GM21717 (cell line): ENCODE measurements around the gene HLTF.
"Not testable (repeated sequence)": the region's sequence is repeated elsewhere in the genome, so short reads cannot be mapped to it uniquely, and the experiment has no call there.

Source experiments
- ATAC-seq: cut with Tn5 transposase; IDR thresholded peaks from one replicate; pipeline ENCODE4 v1.9.1; 2021; ENCODE audit warnings: mild to moderate bottlenecking, moderate library complexity; ENCODE audit not compliant: unreplicated experiment

The HLTF gene, protein sequence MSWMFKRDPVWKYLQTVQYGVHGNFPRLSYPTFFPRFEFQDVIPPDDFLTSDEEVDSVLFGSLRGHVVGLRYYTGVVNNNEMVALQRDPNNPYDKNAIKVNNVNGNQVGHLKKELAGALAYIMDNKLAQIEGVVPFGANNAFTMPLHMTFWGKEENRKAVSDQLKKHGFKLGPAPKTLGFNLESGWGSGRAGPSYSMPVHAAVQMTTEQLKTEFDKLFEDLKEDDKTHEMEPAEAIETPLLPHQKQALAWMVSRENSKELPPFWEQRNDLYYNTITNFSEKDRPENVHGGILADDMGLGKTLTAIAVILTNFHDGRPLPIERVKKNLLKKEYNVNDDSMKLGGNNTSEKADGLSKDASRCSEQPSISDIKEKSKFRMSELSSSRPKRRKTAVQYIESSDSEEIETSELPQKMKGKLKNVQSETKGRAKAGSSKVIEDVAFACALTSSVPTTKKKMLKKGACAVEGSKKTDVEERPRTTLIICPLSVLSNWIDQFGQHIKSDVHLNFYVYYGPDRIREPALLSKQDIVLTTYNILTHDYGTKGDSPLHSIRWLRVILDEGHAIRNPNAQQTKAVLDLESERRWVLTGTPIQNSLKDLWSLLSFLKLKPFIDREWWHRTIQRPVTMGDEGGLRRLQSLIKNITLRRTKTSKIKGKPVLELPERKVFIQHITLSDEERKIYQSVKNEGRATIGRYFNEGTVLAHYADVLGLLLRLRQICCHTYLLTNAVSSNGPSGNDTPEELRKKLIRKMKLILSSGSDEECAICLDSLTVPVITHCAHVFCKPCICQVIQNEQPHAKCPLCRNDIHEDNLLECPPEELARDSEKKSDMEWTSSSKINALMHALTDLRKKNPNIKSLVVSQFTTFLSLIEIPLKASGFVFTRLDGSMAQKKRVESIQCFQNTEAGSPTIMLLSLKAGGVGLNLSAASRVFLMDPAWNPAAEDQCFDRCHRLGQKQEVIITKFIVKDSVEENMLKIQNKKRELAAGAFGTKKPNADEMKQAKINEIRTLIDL

DNA sequence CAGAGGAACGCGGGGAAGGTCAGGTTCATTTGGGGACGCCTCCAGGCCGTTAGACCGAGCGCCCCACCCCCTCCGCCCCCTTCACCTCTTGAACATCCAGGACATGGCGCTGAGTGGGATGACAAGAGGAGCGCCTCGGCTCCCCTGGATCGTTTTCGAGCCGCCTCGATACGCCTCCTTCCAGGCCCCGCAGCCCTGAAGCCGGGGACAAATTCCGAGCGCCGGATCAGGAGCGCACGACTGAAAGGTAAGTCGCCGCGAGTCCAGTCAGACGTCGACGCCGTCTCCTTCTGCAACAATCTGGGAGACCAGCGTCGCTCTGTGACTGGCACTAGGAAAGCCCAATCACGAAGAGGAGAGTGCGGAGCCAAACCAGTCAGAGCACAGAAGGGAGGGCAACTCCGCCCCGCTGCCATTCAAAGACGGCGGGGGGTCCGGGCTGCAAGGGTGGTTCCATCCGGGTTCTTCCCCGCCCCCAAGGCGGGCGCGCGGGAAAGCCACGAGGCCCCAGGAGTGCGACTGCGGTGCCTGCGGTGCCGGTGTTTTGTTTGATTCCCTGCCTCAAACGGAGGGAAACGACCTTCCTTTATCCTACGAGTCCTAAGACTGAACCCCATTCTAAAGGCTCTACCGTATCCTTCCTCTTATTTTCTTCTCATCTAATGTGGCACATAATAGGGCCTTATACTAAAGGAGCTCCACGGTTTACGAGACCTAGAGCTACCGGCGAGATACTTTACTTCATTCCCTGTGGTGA, at the start of gene HLTF:
Gene HLTF, minus strand, starts transcription at position 302 of the 757 bp plus-strand sequence. Its CDS starts 197 bp downstream, at position 105.
- ATAC-seq = peak; percentile 99

GRCh38 chr3:149134575-149134974, 48.2 kb upstream of the HLTF start:
- ATAC-seq = no peak

GRCh38 chr3:149131589-149131988, 45.3 kb upstream of the HLTF start:
- ATAC-seq = no peak

DNA sequence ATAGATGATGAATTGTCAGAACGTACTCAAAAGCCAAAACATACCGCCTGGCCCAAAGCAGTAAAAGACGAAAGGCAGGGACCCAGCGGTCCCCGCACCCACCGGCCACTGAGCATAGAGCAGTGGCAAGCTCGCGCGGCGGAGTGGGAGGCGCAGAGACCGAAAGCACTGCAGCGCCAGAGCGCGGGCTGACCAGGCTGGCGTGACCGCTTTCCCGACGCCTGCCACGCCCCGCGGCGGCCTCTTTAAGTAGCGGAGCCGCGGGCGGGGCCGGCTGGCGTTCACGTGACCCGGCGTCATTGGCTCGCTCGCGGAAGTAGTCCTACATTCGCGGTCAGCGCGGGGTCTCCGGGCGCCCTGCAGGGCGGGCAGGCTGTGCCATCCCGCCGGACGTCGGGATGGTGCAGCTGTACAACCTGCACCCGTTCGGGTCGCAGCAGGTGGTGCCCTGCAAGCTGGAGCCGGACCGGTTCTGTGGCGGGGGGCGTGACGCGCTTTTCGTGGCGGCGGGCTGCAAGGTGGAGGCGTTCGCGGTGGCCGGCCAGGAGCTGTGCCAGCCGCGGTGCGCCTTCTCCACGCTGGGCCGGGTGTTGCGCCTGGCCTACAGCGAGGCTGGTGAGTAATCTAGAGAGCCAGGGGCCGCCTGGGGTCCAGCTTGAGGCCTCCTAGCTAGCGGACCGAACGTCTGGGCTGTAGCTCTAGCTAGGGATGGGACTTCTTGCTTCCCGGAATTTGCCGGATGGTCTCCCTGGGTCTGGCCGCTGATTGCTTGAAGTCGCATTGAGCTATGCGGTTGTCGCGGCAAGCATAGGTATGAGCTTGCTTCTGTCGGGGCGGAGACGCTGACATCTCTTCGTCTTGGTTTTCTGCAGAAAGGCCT, 43.2 kb upstream of the HLTF start, which contains the start of gene HPS3:
Gene HPS3, plus strand, starts transcription at position 313 of the 880 bp plus-strand sequence. Its CDS starts 86 bp downstream, at position 399.
- peak; percentile 97 for ATAC-seq

- ATAC-seq = no peak
Observed at GRCh38 chr3:149128821-149129220, 42.5 kb upstream of the HLTF start.

GRCh38 chr3:149122721-149123578, 36.6 kb upstream of the HLTF start:
- ATAC-seq = no peak

DNA sequence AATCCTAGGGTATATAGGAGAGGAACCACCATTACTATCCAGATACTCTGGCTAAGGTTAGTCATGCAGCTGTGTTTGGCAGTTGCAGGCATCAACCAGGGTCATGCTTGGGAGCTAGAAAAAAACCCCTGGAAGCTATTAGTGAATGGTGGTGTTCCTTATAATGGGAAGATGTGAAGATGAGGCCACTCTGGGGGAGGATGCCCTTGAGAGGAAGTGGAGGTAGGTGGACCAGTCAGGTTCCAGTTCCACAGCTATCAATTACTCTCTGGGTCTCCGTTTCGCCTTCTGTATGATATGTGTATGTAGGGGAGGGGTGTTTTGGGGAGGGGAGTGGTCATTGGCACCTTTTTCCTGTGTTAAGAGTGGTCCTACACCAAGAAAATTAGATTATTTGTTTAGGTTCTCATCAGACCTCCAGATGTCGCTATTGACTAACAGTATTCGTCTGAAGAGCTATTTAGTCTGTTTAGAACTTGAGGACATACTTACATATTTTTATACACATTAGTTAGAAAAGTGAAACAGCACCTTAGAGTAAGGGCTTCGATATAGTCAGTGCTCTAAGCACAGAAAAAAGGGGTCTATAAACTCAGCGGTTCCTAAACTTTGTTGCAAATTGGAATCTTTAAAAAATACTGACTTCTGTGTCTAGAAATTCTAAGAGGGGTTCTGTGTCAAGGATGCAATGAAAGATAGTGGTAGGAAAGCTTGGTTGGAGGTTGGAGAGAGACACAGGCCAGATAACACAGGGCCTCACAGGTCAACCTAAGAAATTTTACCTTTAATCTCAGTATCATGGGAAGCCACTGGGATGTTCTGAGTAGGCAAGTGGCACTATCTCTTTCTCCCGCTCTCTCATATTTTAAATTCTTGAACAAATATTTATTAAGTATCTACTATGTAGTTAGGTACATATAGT, 34.0 kb upstream of the HLTF start:
- ATAC-seq = peak; percentile 70

- ATAC-seq = no peak
Observed at GRCh38 chr3:149119466-149119865, 33.1 kb upstream of the HLTF start.

GRCh38 chr3:149118724-149119123, 32.4 kb upstream of the HLTF start:
- no peak for ATAC-seq

GRCh38 chr3:149115114-149115513, 28.8 kb upstream of the HLTF start:
- no peak for ATAC-seq

GRCh38 chr3:149114458-149114857, 28.1 kb upstream of the HLTF start:
- ATAC-seq = no peak

DNA sequence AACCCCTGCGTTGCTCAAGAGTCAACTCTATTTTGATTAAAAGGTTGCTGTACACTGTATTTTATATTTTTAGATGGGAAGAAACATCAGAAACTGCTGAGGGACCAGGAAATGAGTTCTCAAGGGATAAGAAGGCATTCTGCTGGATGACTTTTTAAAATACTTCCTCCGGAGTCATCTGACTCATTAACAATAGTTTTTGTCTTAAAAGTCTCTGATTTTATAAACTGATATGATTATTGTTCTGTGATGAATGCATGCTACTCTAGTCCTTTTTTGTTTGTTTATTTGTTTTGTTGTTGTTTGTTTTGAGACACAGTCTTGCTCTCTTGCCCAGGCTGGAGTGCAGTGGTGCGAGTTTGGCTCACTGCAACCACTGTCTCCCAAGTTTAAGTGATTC, 18.2 kb upstream of the HLTF start:
- ATAC-seq = no peak

GRCh38 chr3:149101641-149102040, 15.3 kb upstream of the HLTF start:
- ATAC-seq = no peak

DNA sequence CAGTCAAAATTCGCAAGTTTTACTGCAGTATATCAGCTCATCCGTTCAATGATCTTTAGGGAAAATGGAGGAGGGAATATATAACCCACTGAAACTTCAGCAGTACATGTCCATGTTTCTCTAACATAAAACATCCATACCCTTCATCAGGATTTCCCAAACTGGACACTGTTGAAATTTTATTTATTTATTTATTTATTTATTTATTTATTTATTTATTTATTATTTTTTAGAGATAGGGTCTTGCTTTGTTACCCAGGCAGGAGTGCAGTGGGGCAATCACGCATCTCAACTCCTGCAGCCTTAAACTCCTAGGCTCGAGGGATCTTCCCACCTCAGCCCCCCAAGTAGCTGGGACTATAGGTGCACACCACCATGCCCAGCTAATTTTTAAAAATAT, 14.8 kb upstream of the HLTF start:
- no peak for ATAC-seq

DNA sequence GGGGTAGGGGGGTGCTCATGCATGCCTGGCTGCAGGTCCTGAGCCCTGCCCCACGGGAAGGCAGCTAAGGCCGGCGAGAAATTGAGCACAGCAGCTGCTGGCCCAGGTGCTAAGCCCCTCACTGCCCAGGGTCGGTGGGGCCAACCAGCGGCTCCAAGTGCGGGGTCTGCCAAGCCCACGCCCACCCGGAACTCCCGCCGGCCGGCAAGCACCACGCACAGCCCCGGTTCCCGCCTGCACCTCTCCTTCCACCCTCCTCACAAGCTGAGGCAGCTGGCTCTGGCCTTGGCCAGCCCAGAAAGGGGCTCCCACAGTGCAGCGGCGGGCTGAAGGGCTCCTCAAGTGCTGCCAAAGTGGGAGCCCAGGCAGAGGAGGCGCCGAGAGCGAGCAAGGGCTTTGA, 11.7 kb upstream of the HLTF start:
- not testable (repeated sequence) for ATAC-seq

DNA sequence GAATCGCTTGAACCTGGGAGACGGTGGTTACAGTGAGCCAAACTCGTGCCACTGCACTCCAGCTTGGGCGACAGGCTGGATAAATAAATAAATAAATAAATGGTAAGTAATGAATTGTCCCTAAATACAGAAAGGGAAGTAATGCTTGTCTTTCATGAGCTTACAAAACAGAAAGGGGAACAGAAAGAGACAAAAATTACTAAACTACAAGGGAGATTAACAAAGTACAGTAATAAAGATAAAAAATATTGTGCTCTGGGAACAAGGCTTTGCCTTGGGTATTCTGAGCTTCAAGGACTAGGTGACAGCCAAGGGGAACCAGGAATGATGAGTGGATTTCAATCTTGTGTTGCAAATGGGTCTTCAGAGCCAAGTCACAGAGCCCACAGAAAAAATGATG, 9.2 kb upstream of the HLTF start:
- ATAC-seq = peak; percentile 88

DNA sequence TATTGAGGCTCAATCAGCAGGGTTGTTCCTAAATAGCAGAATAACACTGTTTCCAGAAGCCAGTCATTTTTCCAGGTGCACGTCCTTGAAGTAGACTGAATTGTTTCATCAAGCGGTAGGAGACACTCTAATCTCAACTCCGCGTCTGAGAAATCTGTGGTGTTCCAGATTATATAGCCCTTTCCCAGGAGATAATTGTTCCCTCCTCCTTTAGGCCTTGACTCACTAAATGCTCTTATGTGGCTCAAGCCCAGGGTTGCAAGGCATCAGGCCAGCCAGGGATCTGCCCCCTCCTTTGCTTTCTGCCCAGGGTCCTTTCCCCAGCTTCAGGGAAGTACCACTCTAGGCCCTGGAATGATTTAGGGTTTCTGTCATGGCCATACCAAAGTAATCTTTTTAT, 5.7 kb upstream of the HLTF start:
- ATAC-seq = no peak

DNA sequence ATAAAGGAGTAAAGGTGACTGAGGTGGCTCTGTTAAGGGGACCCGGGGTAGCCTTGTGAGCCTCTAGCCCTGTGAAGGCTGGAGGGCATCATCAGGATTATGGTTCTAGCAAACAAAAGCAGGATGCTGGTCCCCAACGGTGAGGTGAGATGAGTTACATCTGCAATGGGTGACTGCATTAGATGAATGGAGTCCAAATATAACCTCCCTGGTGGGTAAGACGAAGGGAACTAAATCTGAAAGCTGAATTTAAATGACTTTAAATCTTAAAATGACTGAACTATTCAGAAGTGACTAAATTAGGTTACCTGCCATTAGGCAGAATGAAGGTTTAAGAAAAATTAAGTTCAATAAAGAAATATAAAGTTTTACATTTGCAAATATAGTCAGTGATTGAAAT, 4.6 kb upstream of the HLTF start:
- ATAC-seq = no peak
